Left lung (tissue), 10 donors: ENCODE measurements around the gene ETV2. TPM values are rescaled to one million over a fixed set of nuclear protein-coding genes. Genes with fewer than 3 reads are reported as not detected.

Source experiments
- ATAC-seq: fragments of 200-7000 bp; cut with Tn5 transposase; one replicate; pipeline ENCODE4 v1.9.1; 2020; ENCODE audit warnings: moderate library complexity
- DNase-seq, 4 donors: peaks; one replicate each; pipeline ENCODE4 v3.0.0-alpha.2; 2013 to 2020
- H3K27ac ChIP-seq, 2 donors: fragments of 200-600 bp; sonication (generic) in 1 of 2; one replicate each; pipeline versions ENCODE4 v1.5.0 to v1.8.0; 2020 to 2021
- H3K27me3 ChIP-seq, 2 donors: fragments of 200-600 bp; sonication (generic) in 1 of 2; one replicate each; pipeline versions ENCODE4 v1.5.0 to v1.8.0; 2020 to 2021
- H3K36me3 ChIP-seq, 2 donors: fragments of 200-600 bp; sonication (generic) in 1 of 2; one replicate each; pipeline versions ENCODE4 v1.5.0 to v1.8.0; 2020 to 2021
- H3K4me1 ChIP-seq, 2 donors: fragments of 200-600 bp; one replicate each; pipeline ENCODE4 v1.8.0; 2021
- H3K4me3 ChIP-seq, 2 donors: fragments of 200-600 bp; sonication (generic) in 1 of 2; one replicate each; pipeline versions ENCODE4 v1.5.0 to v1.8.0; 2020 to 2021; ENCODE audit warnings: mild to moderate bottlenecking in 1 of 2
- H3K9me3 ChIP-seq, 2 donors: fragments of 200-600 bp; sonication (generic) in 1 of 2; one replicate each; pipeline versions ENCODE4 v1.5.0 to v1.8.0; 2020 to 2021
- CTCF ChIP-seq, 2 donors: fragments of 200-600 bp; sonication (generic) in 1 of 2; IDR thresholded peaks; one replicate each; pipeline versions ENCODE4 v1.5.0 to v1.8.0; 2021; ENCODE audit warnings: antibody characterized with exemption in 2 of 2
- intact Hi-C, 2 donors: fragments of 100-400 bp; cut with DNase I; formaldehyde crosslinking; loops; one replicate each; pipeline versions ENCODE4 v1.11.2 to v1.14.2; 2022
- polyA plus RNA-seq, 6 donors: library from polyadenylated mRNA; unstranded; fragments of 120-200 nt; gene quantifications; one replicate each; pipeline ENCODE4 v1.2.1, GENCODE V29; 2013; ENCODE audit not compliant: insufficient read length in 6 of 6
- total RNA-seq, 2 donors: library from RNA; stranded (reverse); fragmentation: NEBNext Ultra II Directional; extraction: Animal tissue kit (Norgen Biotek cat#: 25700); gene quantifications; one replicate each; pipeline ENCODE4 v1.2.1, GENCODE V29; 2021
- donor health status: DM: no; HTN: yes; CAD: no.
- donor health status: DM: no; HTN: no; CAD: no.

ETV2 gene
- total and polyA plus RNA-seq, 8 donors = 0.79 to 3.5 (median 2.1) TPM

- H3K27ac ChIP-seq = no peak overlapping the region
- H3K4me3 ChIP-seq = no peak overlapping the region
- TF ChIP-seq CTCF (IDR thresholded peaks at IDR 0.05) = no peak
- H3K9me3 ChIP-seq = no peaks in the 10 kb centered on the region
- no peaks in the 10 kb centered on the region for H3K27me3 ChIP-seq
- peaks cover 0 to 63% of the 10 kb centered on the region in 2 donors for H3K36me3 ChIP-seq
- peaks cover 0 to 11% of the 10 kb centered on the region in 2 donors for H3K4me1 ChIP-seq
- ATAC-seq (no peak), DNase-seq (no peak)
- intact Hi-C loops = no loop called here
Observed at GRCh38 chr19:35637165-35637564, 4.4 kb upstream of the ETV2 start.

- ATAC-seq (no peak), DNase-seq (no peak)
- TF ChIP-seq CTCF (IDR thresholded peaks at IDR 0.05) = no peak
- H3K4me1 ChIP-seq = peaks cover 0 to 23% of the 10 kb centered on the region in 2 donors
- no peak overlapping the region for H3K27ac ChIP-seq
- no peaks in the 10 kb centered on the region for H3K9me3 ChIP-seq
- H3K27me3 ChIP-seq = no peaks in the 10 kb centered on the region
- H3K36me3 ChIP-seq = peaks cover 0 to 42% of the 10 kb centered on the region in 2 donors
- H3K4me3 ChIP-seq = no peak overlapping the region
- intact Hi-C loops = no loop called here
Observed at GRCh38 chr19:35639321-35639639, 2.3 kb upstream of the ETV2 start.

- H3K27me3 ChIP-seq = no peaks in the 10 kb centered on the region
- ATAC-seq (no peak), DNase-seq (no peak)
- H3K36me3 ChIP-seq = peaks cover 0 to 36% of the 10 kb centered on the region in 2 donors
- intact Hi-C loops = no loop called here
- H3K4me1 ChIP-seq = peaks cover 2 to 28% of the 10 kb centered on the region in 2 donors
- no peak overlapping the region for H3K27ac ChIP-seq
- no peak overlapping the region for H3K4me3 ChIP-seq
- no peaks in the 10 kb centered on the region for H3K9me3 ChIP-seq
- no peak for TF ChIP-seq CTCF (IDR thresholded peaks at IDR 0.05)
Observed at GRCh38 chr19:35639863-35640262, 1.7 kb upstream of the ETV2 start.

- Histone ChIP-seq H3K27ac (no peak overlapping the region), H3K4me1 (peaks cover 3 to 36% of the 10 kb centered on the region in 2 donors), H3K4me3 (no peak overlapping the region), H3K27me3 (no peaks in the 10 kb centered on the region), H3K36me3 (peaks cover 0 to 12% of the 10 kb centered on the region in 2 donors), H3K9me3 (no peaks in the 10 kb centered on the region)
- DNase-seq = no peak
- no peak for ATAC-seq
- intact Hi-C loops = no loop called here
- no peak for TF ChIP-seq CTCF (IDR thresholded peaks at IDR 0.05)
Observed at GRCh38 chr19:35642312-35642711, 767 bp downstream of the ETV2 start.

- intact Hi-C loops = no loop called here
Observed at GRCh38 chr19:35642798-35643254, 1.3 kb downstream of the ETV2 start.

More at GRCh38 chr19:35642798-35643254, 1.3 kb downstream of the ETV2 start:
- Histone ChIP-seq H3K4me3 (peak overlapping the region; percentile 44 to 73), H3K27me3 (no peaks in the 10 kb centered on the region), H3K27ac (peak overlapping the region; percentile 87 to 91), H3K4me1 (peaks cover 3 to 41% of the 10 kb centered on the region in 2 donors), H3K9me3 (no peaks in the 10 kb centered on the region), H3K36me3 (peaks cover 0 to 7% of the 10 kb centered on the region in 2 donors)
- DNase-seq (peak in 1 of 4 donors; percentile 40), ATAC-seq (no peak)
- TF ChIP-seq CTCF (IDR thresholded peaks at IDR 0.05) = no peak
